ENCODE data around the gene CCDC85B. TPM values are rescaled to one million over a fixed set of nuclear protein-coding genes. Genes with fewer than 3 reads are reported as not detected.

Gene CCDC85B
- total and polyA plus RNA-seq, 4 donors: 20.7 to 63.4 (median 53.9) TPM

DNA sequence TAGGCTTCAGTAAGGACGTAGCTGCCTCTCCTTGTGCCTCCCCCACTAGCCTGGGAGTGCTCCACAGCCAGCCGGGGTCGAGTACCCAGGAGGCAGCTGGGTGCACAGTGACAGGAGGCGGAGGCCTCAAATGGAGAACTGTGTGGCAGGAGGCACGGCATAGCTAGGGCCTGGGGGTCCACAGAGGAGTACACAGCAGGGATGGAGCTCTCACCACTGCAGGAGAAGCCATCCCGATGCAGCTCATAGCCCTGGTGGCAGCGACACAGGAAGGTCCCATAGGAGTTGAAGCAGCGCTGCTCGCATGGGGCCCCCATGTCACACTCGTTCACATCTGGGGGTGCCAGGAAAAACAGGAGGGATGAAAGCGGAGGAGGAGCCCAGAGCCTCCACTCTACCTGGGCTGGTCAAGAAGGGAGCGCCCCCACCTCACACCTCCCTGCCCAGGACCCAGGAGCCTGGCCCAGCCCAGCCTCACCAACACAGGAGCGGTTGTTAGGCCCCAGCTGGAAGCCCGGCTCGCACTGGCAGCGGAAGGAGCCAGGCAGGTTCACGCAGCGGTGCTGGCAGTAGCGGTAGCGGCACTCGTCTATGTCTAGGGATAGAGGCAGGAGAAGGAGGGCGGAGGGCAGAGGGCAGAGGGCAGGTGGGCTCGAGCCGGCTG lies 20.7 kb upstream of the CCDC85B start:
- Histone ChIP-seq H3K36me3 (ENCODE audit: control insufficient read depth in 4 of 4, insufficient read depth in 4 of 4, low read length in 4 of 4) (peaks cover 11 to 41% (median 23%) of the 10 kb centered on the region in 4 donors), H3K27me3 (ENCODE audit: control insufficient read depth in 3 of 3, insufficient read depth in 3 of 3, low read length in 2 of 3) (no peaks in the 10 kb centered on the region), H3K4me3 (no peak overlapping the region), H3K9ac (ENCODE audit: insufficient read depth in 1 of 2, low read length in 2 of 2) (no peak overlapping the region), H3K9me3 (ENCODE audit: control insufficient read depth in 4 of 4, insufficient read depth in 3 of 4, low read length in 3 of 4) (no peaks in the 10 kb centered on the region), H3K4me1 (ENCODE audit: control insufficient read depth in 5 of 5, insufficient read depth in 5 of 5, low read length in 5 of 5) (peaks cover 0 to 27% (median 9%) of the 10 kb centered on the region in 5 donors), H3K27ac (ENCODE audit: low read depth in 1 of 2, low read length in 1 of 2) (peak overlapping the region in 1 of 2 donors; percentile 20)
- no peak for TF ChIP-seq CTCF (IDR thresholded peaks at IDR 0.05; ENCODE audit: control extremely low read depth, extremely low read depth)
- no peak for ATAC-seq (ENCODE audit: insufficient read depth, low FRiP score)
- DNase-seq: no peak
- 87 to 89% methylated on average over 24 of the region's 24 CpGs for WGBS, 2 donors

GRCh38 chr11:65870307-65870658 lies 20.2 kb upstream of the CCDC85B start:
- 47 to 74% methylated on average over 11 of the region's 11 CpGs for WGBS, 2 donors
- Histone ChIP-seq H3K27ac (ENCODE audit: low read depth in 1 of 2, low read length in 1 of 2) (peak overlapping the region in 1 of 2 donors; percentile 2), H3K9me3 (ENCODE audit: control insufficient read depth in 4 of 4, insufficient read depth in 3 of 4, low read length in 3 of 4) (no peaks in the 10 kb centered on the region), H3K4me3 (no peak overlapping the region), H3K27me3 (ENCODE audit: control insufficient read depth in 3 of 3, insufficient read depth in 3 of 3, low read length in 2 of 3) (no peaks in the 10 kb centered on the region), H3K9ac (ENCODE audit: insufficient read depth in 1 of 2, low read length in 2 of 2) (no peak overlapping the region), H3K36me3 (ENCODE audit: control insufficient read depth in 4 of 4, insufficient read depth in 4 of 4, low read length in 4 of 4) (peaks cover 8 to 37% (median 20%) of the 10 kb centered on the region in 4 donors), H3K4me1 (ENCODE audit: control insufficient read depth in 5 of 5, insufficient read depth in 5 of 5, low read length in 5 of 5) (peaks cover 0 to 27% (median 9%) of the 10 kb centered on the region in 5 donors)
- DNase-seq (no peak), ATAC-seq (ENCODE audit: insufficient read depth, low FRiP score) (no peak)
- no peak for TF ChIP-seq CTCF (IDR thresholded peaks at IDR 0.05; ENCODE audit: control extremely low read depth, extremely low read depth)

GRCh38 chr11:65870706-65871681 lies 19.5 kb upstream of the CCDC85B start:
- peaks cover 0 to 27% (median 9%) of the 10 kb centered on the region in 5 donors for H3K4me1 ChIP-seq (ENCODE audit: control insufficient read depth in 5 of 5, insufficient read depth in 5 of 5, low read length in 5 of 5)
- TF ChIP-seq CTCF (IDR thresholded peaks at IDR 0.05; ENCODE audit: control extremely low read depth, extremely low read depth): no peak
- peak overlapping the region in 1 of 2 donors; percentile 61 for H3K9ac ChIP-seq (ENCODE audit: insufficient read depth in 1 of 2, low read length in 2 of 2)
- H3K27ac ChIP-seq (ENCODE audit: low read depth in 1 of 2, low read length in 1 of 2): peak overlapping the region; percentile 67 to 89
- ATAC-seq (ENCODE audit: insufficient read depth, low FRiP score) (no peak), DNase-seq (peak in 1 of 3 donors; percentile 41)
- 57 to 62% methylated on average over 24 of the region's 24 CpGs for WGBS, 2 donors
- no peaks in the 10 kb centered on the region for H3K27me3 ChIP-seq (ENCODE audit: control insufficient read depth in 3 of 3, insufficient read depth in 3 of 3, low read length in 2 of 3)
- no peak overlapping the region for H3K4me3 ChIP-seq
- peaks cover 4 to 34% (median 17%) of the 10 kb centered on the region in 4 donors for H3K36me3 ChIP-seq (ENCODE audit: control insufficient read depth in 4 of 4, insufficient read depth in 4 of 4, low read length in 4 of 4)
- no peaks in the 10 kb centered on the region for H3K9me3 ChIP-seq (ENCODE audit: control insufficient read depth in 4 of 4, insufficient read depth in 3 of 4, low read length in 3 of 4)
